SH-SY5Y (cell line): ENCODE results near the gene B3GAT3.

Experiments
- GATA2 ChIP-seq: IDR thresholded peaks from 2 replicates; pipeline ENCODE4 v1.6.1; 2011; ENCODE audit warnings: mild to moderate bottlenecking, low read depth, low read length
- GATA3 ChIP-seq: IDR thresholded peaks from 2 replicates; pipeline ENCODE4 v1.6.1; 2011; ENCODE audit warnings: low read depth, mild to moderate bottlenecking, low read length, moderate library complexity

DNA sequence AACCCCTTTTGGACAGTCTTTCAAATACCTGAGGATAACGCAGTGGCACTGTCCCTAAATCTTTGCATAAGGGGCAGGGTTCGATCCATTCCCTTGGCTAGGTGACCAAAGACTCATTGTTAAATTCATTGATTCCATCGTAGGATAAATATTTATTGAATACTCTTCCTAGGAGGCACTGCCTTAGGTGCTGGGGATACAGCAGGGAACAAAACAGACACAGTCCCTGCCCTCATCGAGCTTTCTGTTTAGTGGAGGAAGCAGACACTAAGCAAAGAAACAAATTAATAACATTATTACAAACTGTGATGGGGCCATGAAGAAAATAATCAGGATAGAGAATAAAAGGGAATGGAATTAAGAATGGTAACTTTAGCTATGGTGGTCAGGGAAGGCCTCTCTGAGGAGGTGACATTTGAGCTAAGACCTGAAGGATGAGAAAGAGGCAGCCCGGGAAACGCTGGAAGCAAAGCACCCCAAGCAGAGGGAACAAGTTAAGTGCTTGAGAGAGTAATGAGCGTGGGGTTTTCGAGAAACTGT, 689 bp downstream of the B3GAT3 start:
- TF ChIP-seq GATA3 (no peak), GATA2 (no peak)
